Prostate gland (tissue), 2 donors: ENCODE measurements around the gene INCA1.

Experiments used
- POLR2AphosphoS5 ChIP-seq: sonication (generic); formaldehyde crosslinking; IDR thresholded peaks from one replicate; pipeline ENCODE4 v1.6.1; 2017; ENCODE audit warnings: antibody characterized with exemption
- TF ChIP-seq, protein P1 (sequence below), 4 experiments: fragments of 200-600 bp in 2 of 4; fragments of 450-650 bp in 2 of 4; sonication (generic) in 2 of 4; IDR thresholded peaks; 1 replicate in 3 of 4; 2 replicates in 1 of 4; pipeline ENCODE4 v1.5.1; 2016 to 2019; ENCODE audit warnings: antibody characterized with exemption in 4 of 4, mild to moderate bottlenecking in 2 of 4, moderate library complexity in 2 of 4

DNA sequence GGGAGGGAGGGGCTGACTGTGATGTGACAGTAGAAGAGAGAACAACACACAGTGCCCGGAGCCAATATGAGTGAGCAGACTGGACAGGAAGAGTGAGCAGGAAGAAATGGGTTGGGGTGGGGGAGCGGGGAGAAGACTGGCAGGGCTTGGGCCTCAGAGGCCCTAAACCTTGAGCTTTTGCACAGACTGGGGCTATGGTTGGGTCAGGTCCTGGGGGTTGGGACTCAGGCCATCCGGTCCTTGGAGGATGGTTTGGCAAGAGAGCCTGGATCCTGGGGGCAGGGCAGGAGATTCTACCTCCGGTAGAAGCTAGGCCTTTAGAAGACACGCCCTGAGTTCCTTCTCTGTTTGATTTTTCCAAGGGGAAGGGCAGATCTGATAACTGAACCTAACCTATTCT lies 10.9 kb downstream of the INCA1 start:
- TF ChIP-seq, protein P1, sequence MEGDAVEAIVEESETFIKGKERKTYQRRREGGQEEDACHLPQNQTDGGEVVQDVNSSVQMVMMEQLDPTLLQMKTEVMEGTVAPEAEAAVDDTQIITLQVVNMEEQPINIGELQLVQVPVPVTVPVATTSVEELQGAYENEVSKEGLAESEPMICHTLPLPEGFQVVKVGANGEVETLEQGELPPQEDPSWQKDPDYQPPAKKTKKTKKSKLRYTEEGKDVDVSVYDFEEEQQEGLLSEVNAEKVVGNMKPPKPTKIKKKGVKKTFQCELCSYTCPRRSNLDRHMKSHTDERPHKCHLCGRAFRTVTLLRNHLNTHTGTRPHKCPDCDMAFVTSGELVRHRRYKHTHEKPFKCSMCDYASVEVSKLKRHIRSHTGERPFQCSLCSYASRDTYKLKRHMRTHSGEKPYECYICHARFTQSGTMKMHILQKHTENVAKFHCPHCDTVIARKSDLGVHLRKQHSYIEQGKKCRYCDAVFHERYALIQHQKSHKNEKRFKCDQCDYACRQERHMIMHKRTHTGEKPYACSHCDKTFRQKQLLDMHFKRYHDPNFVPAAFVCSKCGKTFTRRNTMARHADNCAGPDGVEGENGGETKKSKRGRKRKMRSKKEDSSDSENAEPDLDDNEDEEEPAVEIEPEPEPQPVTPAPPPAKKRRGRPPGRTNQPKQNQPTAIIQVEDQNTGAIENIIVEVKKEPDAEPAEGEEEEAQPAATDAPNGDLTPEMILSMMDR (IDR thresholded peaks at IDR 0.05) = no peak
- no peak for TF ChIP-seq POLR2AphosphoS5
